Measurements from ENCODE around the gene PTPA. TPM values are rescaled to one million over a fixed set of nuclear protein-coding genes. Genes with fewer than 3 reads are reported as not detected.

The PTPA gene
- total RNA-seq, 3 donors from 2014 or later = 95.3 to 109 (median 109) TPM

DNA sequence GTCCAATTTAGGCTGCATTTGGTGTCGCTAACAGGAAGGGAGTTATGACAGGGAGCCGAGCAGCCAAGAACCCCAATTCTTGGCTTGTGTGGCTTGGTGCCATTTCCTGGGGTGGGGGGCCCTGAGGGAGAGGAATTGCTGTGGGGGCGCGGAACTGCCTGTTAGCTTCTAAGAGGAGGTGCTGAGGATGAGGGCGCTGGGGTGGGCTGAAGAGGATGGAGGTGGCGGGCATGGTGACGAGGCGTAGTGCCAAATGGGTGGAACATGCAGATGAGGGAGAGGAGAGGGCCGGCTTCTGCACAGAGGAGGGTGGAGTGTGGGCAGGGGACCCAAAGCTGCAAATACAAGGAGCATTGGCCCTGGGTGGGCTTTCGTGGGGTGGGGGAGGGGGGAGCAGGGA, 38.9 kb downstream of the PTPA start:
- peaks cover 7% of the 10 kb centered on the region for H3K4me1 ChIP-seq (ENCODE audit: low read depth)
- DNase-seq (no peak), ATAC-seq (no peak)
- intact Hi-C loops (cut with DNase I, micrococcal nuclease) = no loop called here
- TF ChIP-seq, protein P1, sequence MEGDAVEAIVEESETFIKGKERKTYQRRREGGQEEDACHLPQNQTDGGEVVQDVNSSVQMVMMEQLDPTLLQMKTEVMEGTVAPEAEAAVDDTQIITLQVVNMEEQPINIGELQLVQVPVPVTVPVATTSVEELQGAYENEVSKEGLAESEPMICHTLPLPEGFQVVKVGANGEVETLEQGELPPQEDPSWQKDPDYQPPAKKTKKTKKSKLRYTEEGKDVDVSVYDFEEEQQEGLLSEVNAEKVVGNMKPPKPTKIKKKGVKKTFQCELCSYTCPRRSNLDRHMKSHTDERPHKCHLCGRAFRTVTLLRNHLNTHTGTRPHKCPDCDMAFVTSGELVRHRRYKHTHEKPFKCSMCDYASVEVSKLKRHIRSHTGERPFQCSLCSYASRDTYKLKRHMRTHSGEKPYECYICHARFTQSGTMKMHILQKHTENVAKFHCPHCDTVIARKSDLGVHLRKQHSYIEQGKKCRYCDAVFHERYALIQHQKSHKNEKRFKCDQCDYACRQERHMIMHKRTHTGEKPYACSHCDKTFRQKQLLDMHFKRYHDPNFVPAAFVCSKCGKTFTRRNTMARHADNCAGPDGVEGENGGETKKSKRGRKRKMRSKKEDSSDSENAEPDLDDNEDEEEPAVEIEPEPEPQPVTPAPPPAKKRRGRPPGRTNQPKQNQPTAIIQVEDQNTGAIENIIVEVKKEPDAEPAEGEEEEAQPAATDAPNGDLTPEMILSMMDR (IDR thresholded peaks at IDR 0.05) = no peak
- H3K36me3 ChIP-seq (ENCODE audit: low read depth) = no peaks in the 10 kb centered on the region
- no peak overlapping the region for H3K4me3 ChIP-seq
- no peaks in the 10 kb centered on the region for H3K9me3 ChIP-seq

DNA sequence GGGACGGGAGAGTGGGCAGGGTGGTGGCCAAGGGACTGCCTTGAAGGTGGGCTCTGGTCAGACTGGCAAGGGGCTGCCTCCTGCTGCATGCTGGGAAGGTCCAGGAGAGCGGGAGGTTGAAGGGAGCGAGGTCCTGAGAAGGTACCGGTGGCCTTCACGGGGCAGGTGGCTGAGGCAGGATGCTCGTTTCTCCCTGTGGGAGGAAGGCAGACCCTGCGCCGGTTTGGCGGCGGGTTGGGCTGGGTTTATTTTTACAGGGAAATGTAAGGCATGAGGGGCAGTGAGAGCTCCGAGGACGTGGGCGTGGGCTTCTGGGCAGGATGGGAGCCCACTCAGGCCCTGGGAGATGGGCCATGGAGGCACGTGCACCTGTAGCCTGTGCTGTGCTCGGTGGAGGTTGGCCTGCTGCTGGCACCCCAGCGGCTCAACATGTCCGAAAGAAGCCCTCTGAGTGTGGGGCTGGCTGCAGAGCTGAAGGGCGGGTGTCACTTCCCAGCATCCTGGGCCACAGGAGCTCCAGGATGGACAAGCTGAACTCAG, 39.5 kb downstream of the PTPA start:
- Histone ChIP-seq H3K4me3 (no peak overlapping the region), H3K4me1 (ENCODE audit: low read depth) (peaks cover under 1% of the 10 kb centered on the region), H3K36me3 (ENCODE audit: low read depth) (no peaks in the 10 kb centered on the region), H3K9me3 (no peaks in the 10 kb centered on the region)
- no peak for DNase-seq
- intact Hi-C loops (cut with DNase I, micrococcal nuclease) = no loop called here
- TF ChIP-seq, protein P1 (IDR thresholded peaks at IDR 0.05) = no peak
- ATAC-seq = no peak

DNA sequence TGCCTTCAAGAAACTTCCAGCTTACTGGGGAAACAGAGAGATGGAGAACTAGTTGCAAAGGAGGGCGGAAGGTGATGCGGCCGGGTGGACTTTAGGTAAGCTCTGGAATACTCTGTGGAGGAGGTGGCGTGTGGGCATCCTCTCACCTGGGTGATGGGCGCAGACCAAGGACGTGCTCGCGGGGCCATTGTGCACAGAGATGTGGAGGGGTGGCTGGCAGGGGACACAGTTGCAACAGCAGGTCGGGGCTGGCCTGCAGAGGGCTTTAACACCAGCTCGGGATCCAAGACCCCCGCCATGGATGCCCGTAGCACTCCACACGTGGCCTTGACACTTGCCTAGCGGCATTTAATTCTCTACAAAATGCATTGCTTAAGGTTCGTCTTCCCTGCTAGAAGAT, 40.3 kb downstream of the PTPA start:
- H3K4me3 ChIP-seq = no peak overlapping the region
- no peaks in the 10 kb centered on the region for H3K36me3 ChIP-seq (ENCODE audit: low read depth)
- H3K9me3 ChIP-seq = no peaks in the 10 kb centered on the region
- intact Hi-C loops (cut with DNase I, micrococcal nuclease) = no loop called here
- no peak for DNase-seq
- ATAC-seq = no peak
- H3K4me1 ChIP-seq (ENCODE audit: low read depth) = no peaks in the 10 kb centered on the region
- TF ChIP-seq, protein P1 (IDR thresholded peaks at IDR 0.05) = no peak

DNA sequence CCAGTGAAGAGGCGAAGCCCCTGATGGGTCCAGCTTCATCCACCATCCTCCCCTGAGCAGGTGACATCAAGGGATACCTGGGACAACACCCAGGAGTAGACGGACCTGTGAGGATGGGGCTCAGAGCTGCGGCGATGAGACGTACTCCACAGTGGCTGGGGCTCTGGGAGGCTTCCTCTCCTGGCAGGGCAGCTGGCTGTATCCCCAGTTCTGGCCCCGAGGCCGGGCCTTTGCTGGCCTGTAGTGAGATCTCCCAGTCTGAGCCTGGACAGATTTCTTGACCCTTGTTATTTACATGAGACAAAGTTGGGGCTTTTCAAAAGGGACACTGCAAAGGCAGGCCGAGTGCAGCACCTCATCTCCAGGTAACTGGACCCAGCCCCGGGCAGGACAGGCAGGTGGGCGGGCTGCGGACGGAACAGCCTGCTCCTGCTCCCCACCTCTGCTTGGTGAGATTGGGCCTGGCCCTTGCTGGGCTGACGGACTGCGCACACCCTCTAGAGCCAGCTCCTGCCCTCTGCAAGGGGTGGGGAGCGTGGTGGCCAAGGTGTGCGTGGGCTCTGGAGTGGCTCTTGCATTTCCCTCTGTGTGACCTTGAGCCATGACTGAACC, 43.8 kb downstream of the PTPA start:
- no peaks in the 10 kb centered on the region for H3K4me1 ChIP-seq (ENCODE audit: low read depth)
- ATAC-seq = no peak
- TF ChIP-seq, protein P1 (IDR thresholded peaks at IDR 0.05) = no peak

DNA sequence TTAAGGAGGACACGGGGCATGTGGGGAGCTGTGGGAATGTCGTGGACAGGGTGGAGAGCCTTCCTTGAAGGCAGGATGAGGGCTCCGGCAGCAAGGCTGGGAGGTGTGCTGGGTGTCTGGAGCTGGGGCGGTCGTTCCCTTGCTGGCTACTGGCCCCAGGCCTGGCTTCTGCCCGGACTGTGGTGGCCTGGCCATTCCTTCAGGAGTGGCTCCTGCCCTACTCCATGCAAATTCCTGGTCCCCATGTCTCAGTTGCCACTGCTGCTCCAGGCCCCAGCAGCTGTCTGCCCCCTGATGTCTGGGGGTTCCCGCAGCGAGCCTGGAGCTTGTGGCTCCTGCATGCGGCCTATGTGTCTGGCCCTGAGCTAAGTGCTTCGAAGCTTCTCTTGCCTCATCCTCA, 44.9 kb downstream of the PTPA start:
- intact Hi-C loops (cut with DNase I, micrococcal nuclease) = no loop called here
- ATAC-seq = no peak
- H3K4me1 ChIP-seq (ENCODE audit: low read depth) = no peaks in the 10 kb centered on the region
- H3K36me3 ChIP-seq (ENCODE audit: low read depth) = no peaks in the 10 kb centered on the region
- TF ChIP-seq, protein P1 (IDR thresholded peaks at IDR 0.05) = no peak
- H3K4me3 ChIP-seq = no peak overlapping the region
- no peak for DNase-seq
- H3K9me3 ChIP-seq = no peaks in the 10 kb centered on the region

More for the DNA sequence above, 43.8 kb downstream of the PTPA start:
- no peak overlapping the region for H3K4me3 ChIP-seq
- no peaks in the 10 kb centered on the region for H3K36me3 ChIP-seq (ENCODE audit: low read depth)
- no peak for DNase-seq
- intact Hi-C loops (cut with DNase I, micrococcal nuclease) = no loop called here
- H3K9me3 ChIP-seq = no peaks in the 10 kb centered on the region

Measured in mucosa of descending colon (tissue), 3 donors.